HG02938 (cell line): ENCODE results near the gene MYL6B.

Experiments used
- ATAC-seq: cut with Tn5 transposase; IDR thresholded peaks from one replicate; pipeline ENCODE4 v1.9.1; 2021; ENCODE audit warnings: mild to moderate bottlenecking, moderate library complexity; ENCODE audit not compliant: unreplicated experiment

Gene MYL6B

DNA sequence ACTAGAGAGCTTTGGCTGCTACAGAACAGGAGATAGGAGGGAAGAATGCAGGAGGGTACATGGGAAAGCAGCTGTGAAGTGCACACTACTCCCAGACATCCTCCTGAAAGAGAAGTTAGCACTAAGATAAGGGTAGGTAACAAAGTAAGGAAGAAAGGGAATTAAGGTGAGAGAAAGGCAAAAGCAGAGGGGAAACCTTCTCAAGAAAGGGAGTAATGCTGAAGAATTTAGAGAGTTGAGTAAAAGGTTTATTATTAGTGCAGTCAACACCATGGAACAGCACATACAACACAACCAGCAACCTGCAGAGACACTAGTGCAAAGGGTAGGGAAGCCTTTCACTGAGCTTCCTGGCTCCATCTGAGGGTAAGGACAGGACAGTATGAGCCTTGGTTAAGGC lies 51.9 kb downstream of the MYL6B start:
- ATAC-seq, result no peak

DNA sequence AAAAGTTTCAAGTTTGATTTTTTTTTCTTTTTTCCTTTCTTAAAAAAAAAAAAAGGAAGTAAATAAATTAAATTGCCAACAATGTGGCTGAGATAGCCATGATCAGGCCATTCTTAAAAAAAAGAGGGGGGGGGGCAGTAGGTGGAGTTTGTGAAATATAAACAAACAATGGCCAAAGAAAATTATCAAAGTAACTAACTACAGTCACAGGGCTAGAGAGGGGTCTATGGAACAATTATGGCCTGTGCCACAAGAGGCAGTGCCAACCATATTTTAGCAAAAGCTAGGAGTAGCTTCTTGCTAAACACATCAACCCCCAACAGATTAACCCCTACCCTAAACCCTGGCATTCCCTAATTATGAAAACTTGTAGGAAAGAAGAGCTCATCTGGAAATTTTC lies 53.1 kb downstream of the MYL6B start:
- ATAC-seq, result no peak

DNA sequence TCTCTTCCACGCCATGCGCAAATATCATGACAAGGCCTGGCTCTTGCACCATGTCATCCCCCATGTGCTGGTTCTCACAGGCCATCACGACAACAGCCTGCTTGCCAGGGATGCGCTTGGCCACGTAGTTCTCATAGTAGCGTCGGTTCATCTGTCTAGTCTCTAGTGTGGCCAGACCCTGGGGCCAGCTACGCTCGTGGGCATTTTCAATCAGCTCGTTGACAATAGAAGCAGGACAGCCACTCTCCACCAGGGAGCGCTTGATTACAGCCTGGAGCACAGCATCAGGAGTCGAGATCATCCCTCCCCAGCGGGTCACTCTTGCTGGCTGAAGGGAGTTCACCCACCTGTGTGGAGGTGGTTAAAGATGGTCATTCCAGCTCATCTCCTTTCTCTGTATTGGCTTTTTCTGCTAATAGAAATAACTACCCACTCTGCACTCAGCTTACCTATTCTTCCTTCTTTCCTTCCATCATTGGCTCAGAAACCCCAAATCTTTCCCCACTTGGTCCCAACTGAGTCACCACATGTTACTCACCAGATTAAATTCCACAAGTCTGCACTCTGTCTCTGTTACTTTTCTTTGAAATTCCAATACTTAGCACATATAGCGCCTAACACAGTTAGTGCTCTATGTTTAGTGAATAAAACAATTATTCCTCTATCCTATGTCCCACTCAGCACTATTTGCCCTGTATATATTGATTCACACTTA lies 54.2 kb downstream of the MYL6B start:
- no peak for ATAC-seq
